GM21576 (cell line): Measurements from ENCODE around the gene P2RY8.

Experiments
- ATAC-seq: cut with Tn5 transposase; IDR thresholded peaks from one replicate; pipeline ENCODE4 v1.9.1; 2021; ENCODE audit warnings: mild to moderate bottlenecking, moderate library complexity; ENCODE audit not compliant: unreplicated experiment

Gene P2RY8

DNA sequence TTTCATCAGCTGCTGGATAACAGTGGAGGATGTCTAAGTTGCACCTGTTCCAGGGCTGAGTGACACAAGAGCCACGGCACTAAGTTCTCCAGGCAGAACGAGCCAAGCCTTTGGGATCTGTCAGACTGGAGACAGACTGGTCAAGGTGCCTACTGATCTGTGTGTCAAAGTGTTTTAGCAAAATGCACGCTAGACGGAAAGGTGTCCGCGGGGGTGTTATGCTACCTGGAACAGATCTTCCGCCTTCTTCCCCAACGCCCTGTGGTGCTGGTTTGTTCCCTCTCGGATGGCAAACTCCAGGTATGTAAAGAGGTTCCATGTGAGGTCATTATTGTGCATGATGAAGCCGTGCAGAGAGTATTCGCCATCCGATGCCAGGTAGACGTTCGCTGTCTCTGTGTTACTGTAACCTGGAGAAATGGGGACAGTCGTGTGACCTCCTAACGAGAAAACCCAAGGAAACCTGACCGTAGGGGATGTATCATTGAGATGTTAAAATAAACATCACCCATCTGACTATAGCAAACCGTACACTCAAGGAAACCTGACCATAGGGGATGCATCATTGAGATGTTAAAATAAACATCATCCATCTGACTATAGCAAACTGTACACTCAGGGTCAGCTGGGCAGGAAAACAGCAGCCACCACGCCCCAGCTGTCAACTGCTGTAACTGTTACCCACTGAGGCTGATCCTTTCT lies 115.4 kb downstream of the P2RY8 start:
- no peak for ATAC-seq

DNA sequence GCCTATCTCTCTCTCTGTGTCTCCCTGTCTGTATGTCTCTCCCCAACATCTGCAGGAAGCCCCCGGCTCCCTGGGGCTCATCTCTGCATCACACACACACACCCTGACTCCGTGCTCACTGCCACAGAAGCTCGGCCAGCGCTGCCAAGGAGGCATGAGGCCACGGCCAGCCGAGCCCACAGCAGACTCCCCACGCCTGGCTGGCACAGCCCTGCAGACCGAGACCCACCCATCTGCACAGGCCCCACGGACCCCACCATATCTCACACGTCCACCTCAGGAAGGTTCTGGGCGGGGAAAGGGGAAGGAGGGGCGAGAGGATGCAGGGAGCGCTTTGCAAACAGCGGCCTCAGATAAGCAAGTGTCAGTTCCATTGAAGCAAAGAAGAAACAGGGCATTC lies 116.6 kb downstream of the P2RY8 start:
- no peak for ATAC-seq

DNA sequence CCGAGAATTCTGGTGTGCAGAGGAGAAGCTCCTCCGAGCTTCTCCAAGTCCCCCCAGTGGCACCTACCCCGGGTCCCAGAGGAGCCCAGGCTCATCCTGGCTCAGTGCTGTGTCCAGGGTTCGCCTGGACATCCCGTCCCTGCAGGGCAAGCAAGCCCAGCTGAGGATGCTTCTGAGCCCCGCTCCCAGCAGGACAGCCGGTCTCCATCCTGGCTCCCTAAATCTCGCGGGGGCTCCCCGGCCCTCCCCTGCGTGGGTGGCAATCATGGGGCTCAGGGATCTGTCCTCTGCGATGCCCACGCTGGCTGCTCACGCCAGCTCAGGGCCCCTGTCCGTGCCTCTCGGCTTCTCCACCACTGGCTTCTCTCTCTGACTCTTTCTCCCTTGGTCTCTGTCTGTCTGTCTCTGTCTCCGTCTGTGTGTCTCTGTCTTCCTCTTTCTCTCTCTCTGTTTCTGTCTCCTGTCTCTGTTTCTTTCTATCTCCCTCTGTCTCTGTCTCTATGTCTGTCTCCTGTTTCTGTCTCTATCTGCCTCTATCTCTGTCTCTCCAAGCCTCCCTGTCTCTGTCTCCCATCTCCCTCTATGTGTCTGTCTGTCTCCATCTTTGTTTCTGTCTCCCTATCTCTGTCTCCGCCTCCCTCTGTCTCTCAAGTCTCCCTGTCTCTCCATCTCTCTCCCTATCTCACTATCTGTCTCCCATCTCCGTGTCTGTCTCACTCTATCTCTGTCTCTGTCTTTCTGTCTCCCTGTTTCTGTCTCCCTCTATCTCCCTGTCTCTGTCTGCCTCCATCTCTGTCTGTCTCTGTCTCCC lies 117.2 kb downstream of the P2RY8 start:
- no peak for ATAC-seq

DNA sequence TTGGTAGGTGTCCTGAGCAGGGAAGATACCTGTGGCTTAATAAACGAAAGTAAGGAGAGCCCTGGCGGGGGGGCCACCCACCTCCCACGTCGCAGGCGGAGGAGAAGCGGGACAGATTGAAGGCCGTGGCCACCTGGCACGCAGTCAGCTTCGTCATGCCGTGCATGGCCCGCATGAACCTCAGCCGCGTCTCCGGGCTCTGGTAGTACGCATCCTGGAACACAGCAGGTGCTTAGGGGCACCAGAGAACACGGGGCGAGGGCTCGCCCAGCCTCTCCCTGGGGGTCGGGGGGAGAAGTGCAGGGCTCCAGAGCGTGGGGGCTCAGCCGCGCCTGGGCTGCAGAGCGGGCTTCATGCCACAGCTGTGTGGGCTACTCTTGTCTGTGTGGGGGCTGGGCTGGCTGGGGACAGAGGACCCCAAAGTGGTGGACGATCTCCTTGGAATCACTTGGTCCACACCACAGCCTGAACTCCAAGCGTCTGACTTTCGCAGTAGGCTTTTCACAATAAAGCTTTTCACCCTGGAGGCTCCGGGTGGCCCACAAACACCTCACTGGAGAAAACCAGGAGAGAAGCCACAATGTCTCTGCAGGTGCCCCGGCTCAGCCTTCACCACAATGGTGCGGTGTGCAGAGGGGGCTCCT lies 118.0 kb downstream of the P2RY8 start:
- no peak for ATAC-seq

DNA sequence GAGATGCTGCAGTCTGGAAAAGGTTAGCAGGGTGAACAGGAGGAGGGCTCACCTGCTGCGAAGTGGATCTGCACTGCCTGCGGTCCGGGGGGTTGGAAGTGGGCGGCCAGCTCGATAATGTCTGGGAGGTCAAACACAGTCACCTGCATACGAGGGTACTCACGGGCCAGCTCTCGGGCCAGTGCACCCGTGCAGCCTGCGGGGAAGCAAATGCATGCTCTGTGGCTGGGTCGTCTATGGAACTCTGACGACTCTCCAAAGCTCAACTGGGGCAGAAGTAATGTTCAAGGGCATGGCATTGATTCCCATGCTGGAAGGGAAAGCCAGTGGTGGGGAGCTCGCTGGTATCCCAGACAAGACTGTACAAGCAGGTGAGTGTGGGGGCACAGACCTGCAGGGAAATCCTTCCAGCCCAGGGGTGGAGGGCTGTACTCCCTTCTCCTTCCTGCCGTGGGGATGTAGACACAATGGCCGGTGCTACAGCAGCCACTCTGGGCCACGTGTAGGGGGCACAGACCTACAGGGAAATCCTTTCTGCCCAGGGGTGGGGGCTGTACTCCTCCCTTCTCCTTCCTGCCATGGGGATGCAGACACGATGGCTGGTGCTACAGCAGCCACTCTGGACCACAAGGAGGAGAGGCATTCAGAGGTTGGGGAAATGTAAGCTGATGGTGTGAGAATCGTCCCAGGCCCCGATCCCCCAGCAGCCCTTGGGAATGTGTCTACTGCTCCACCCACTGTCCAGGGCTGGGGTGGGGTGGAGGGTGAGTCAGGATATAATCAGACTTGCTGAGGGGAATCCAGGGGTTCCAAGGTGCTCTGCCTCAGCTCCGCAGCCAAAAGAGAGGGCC lies 118.8 kb downstream of the P2RY8 start:
- no peak for ATAC-seq

DNA sequence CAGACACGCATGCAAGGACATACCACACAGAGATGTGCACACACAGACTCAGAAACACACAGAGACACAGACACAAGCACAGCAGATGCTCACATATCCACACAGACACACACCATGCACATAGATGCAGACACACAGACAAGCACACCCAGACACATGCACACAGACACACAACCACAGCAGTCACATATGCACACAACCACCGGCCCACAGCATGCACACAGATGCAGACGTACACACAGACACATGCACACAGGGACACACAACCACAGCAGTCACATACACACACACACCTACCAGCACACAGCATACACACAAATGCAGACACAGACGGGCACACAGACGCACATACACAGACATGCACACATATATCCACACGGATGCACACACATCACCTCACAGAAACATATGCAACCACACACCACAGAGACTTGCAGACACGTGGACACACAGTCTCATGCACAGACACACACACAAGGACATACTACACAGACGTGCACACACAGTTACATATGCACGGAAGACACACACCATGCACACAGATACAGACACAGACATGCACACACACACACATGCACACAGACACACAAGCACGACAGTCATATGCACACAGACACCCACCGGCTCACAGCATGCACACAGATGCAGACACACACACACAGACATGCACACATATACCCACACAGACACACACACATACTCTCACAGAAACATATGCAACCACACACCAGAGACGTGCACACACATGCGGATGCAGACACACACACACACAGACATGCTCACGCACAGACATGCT lies 119.8 kb downstream of the P2RY8 start:
- no peak for ATAC-seq

DNA sequence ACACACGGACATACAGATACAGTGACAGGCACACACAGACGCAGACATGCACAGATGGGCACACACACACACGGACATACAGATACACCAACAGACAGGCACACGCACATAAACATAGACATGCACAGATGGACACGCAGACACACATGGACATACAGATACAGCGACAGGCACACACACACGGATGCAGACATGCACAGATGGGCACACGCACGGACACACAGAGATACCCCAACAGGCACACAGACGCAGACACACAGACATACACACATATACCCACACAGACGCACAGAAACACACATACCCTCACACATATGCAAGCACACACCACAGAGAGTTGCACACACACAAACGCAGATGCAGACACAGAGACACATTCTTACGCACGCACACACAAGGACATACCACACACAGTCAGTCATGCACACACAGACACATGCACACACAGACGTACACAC lies 120.6 kb downstream of the P2RY8 start:
- ATAC-seq: no peak
